Breast epithelium (tissue), 3 donors: ENCODE results near the gene IGF1R.

ENCODE experiments used
- POLR2AphosphoS5 ChIP-seq, 3 donors: sonication (generic); formaldehyde crosslinking; IDR thresholded peaks; one replicate each; pipeline ENCODE4 v1.6.1; 2017; ENCODE audit warnings: antibody characterized with exemption in 3 of 3
- TF ChIP-seq, protein P1 (sequence below), 3 donors: fragments of 450-650 bp; IDR thresholded peaks; one replicate each; pipeline ENCODE4 v1.5.1; 2016 to 2017; ENCODE audit warnings: antibody characterized with exemption in 3 of 3, mild to moderate bottlenecking in 3 of 3, moderate library complexity in 3 of 3

DNA sequence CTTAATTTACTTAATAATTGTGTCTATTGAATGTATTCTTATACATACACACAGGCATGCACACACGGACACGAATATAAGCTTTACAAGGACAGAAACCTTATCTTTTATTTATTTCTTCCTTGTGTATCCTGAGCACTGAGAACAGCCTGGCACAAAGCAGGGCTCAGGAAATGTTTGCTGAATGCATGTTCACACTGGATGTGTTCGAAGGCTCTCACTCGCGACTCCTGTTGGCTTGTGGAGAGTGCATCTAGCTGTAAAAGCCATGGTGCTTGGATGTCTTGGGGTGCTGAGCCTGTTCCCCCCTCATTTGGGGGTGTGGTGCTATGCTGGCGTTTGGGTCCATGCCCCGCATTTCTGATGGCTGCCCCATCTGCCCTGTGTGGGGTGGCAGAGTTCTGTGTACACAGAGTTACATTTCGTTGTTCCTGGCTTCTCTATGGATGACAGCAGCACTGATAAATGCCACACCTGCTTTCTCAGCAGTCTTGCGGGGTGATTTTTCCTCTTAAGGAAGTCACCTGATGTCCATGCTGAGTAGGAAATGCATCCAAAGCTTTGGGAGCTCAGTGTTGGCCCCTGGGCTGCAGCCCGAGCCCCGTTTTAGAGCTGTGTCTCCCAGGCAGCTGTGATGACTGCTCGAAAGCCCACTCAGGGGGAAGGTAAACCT is 148.5 kb downstream of the IGF1R start:
- TF ChIP-seq, protein P1, sequence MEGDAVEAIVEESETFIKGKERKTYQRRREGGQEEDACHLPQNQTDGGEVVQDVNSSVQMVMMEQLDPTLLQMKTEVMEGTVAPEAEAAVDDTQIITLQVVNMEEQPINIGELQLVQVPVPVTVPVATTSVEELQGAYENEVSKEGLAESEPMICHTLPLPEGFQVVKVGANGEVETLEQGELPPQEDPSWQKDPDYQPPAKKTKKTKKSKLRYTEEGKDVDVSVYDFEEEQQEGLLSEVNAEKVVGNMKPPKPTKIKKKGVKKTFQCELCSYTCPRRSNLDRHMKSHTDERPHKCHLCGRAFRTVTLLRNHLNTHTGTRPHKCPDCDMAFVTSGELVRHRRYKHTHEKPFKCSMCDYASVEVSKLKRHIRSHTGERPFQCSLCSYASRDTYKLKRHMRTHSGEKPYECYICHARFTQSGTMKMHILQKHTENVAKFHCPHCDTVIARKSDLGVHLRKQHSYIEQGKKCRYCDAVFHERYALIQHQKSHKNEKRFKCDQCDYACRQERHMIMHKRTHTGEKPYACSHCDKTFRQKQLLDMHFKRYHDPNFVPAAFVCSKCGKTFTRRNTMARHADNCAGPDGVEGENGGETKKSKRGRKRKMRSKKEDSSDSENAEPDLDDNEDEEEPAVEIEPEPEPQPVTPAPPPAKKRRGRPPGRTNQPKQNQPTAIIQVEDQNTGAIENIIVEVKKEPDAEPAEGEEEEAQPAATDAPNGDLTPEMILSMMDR (IDR thresholded peaks at IDR 0.05), result no peak
- TF ChIP-seq POLR2AphosphoS5 (IDR thresholded peaks at IDR 0.05), result no peak
